OCI-LY1 (cell line): ENCODE results near the gene SMOC2.

Experiments
- H2AFZ ChIP-seq: fragments of 200-600 bp; sonication (generic), shearing (Covaris generic); 2 replicates; pipeline ENCODE4 v1.6.0; 2014; ENCODE audit warnings: antibody characterized with exemption, mild to moderate bottlenecking, low read length
- H3F3A ChIP-seq: fragments of 200-600 bp; sonication (generic), shearing (Covaris generic); 2 replicates; pipeline ENCODE4 v1.6.0; 2014; ENCODE audit warnings: mild to moderate bottlenecking, antibody characterized with exemption, low read length, moderate library complexity; ENCODE audit not compliant: insufficient read depth
- H3K27ac ChIP-seq: fragments of 200-600 bp; sonication (generic); 2 replicates; pipeline ENCODE4 v1.5.1; 2014; ENCODE audit warnings: low read length, mixed run types, mild to moderate bottlenecking, low read depth; ENCODE audit not compliant: poor library complexity, severe bottlenecking
- H3K27me3 ChIP-seq: fragments of 200-600 bp; sonication (generic); 2 replicates; pipeline ENCODE4 v1.6.0; 2014; ENCODE audit warnings: antibody characterized with exemption, mild to moderate bottlenecking, low read length, moderate library complexity; ENCODE audit not compliant: insufficient read depth
- H3K36me3 ChIP-seq: fragments of 200-600 bp; sonication (generic); 2 replicates; pipeline ENCODE4 v1.6.1; 2014; ENCODE audit warnings: mild to moderate bottlenecking, antibody characterized with exemption, low read length, moderate library complexity, mixed read lengths; ENCODE audit not compliant: insufficient read depth
- H3K4me1 ChIP-seq: fragments of 200-600 bp; sonication (generic); 2 replicates; pipeline ENCODE4 v1.5.1; 2014; ENCODE audit warnings: mild to moderate bottlenecking, low read length, moderate library complexity; ENCODE audit not compliant: insufficient read depth, severe bottlenecking
- H3K4me2 ChIP-seq: fragments of 200-600 bp; sonication (generic), shearing (Covaris generic); 2 replicates; pipeline ENCODE4 v1.6.1; 2014; ENCODE audit warnings: low read length
- H3K4me3 ChIP-seq: fragments of 200-600 bp; sonication (generic); 2 replicates; pipeline ENCODE4 v1.5.1; 2014; ENCODE audit warnings: low read length, low read depth, mild to moderate bottlenecking, mixed read lengths; ENCODE audit not compliant: poor library complexity, severe bottlenecking
- H3K79me2 ChIP-seq: fragments of 200-600 bp; shearing (Covaris generic); 2 replicates; pipeline ENCODE4 v1.6.1; 2016; ENCODE audit warnings: mixed run types, low read length, mixed read lengths; ENCODE audit not compliant: insufficient read depth
- H3K9ac ChIP-seq: fragments of 200-600 bp; sonication (generic), shearing (Covaris generic); 2 replicates; pipeline ENCODE4 v1.6.1; 2014; ENCODE audit warnings: mild to moderate bottlenecking, low read length, mixed read lengths
- H3K9me2 ChIP-seq: fragments of 200-600 bp; sonication (generic), shearing (Covaris generic); 2 replicates; pipeline ENCODE4 v1.6.1; 2014; ENCODE audit warnings: low read depth, mild to moderate bottlenecking, low read length, mixed read lengths
- H3K9me3 ChIP-seq: fragments of 200-600 bp; shearing (Covaris generic); 2 replicates; pipeline ENCODE4 v1.6.1; 2014; ENCODE audit warnings: low read length, mixed read lengths
- H4K20me1 ChIP-seq: fragments of 200-600 bp; sonication (generic), shearing (Covaris generic); 2 replicates; pipeline ENCODE4 v1.6.0; 2016; ENCODE audit warnings: mild to moderate bottlenecking, low read length; ENCODE audit not compliant: insufficient read depth
- EZH2 ChIP-seq: fragments of 200-600 bp; sonication (generic), shearing (Covaris generic); IDR thresholded peaks from 2 replicates; pipeline ENCODE4 v1.8.0; 2017; ENCODE audit warnings: borderline replicate concordance, mixed run types, mild to moderate bottlenecking, antibody characterized with exemption, low read length, moderate library complexity, mixed read lengths
- TF ChIP-seq, protein P1 (sequence below): fragments of 200-600 bp; sonication (generic), shearing (Covaris generic); IDR thresholded peaks from 2 replicates; pipeline ENCODE4 v1.5.1; 2017; ENCODE audit warnings: mild to moderate bottlenecking, antibody characterized with exemption, low read length, moderate library complexity, mixed read lengths

The SMOC2 gene

DNA sequence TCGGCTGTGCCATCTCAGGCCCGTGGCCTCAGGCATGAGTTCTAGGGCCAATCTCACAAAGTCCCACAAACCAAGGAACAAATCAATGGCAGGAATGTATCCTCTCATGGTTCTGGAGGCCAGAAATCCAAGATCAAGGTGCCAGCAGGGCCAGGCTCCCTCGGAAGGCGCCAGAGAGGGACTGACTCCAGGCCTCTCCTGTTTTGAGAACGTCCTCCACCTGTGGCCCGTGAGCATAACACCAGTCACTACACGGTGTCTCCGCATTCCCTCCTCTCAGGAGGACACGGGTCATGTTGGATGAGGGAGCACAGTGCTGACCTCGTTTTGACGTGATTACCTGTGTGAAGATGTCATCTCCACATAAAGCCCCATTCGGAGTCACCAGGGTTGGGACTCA is 45.0 kb upstream of the SMOC2 start:
- Histone ChIP-seq H3K27ac (no peak overlapping the region), H3K27me3 (no peaks in the 10 kb centered on the region), H3K9me3 (no peaks in the 10 kb centered on the region)

DNA sequence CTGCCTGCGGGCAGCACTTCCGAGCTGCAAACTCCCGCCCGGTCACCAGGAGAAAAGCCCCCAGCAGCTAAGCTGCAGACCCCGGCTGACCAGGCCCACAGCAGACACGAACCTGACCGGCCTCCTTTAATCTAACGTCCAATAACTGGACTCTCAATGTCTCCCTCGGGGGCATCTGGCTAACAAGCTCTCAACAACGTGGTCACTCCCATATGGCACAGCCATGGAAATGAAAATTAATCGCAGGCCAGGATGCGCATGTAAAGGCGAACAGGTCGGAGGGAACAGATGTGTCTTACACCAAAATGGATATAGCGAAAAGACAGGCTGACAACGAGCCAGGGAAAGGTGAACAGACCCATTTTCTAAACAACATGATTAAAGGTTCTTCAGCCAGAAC is 44.4 kb upstream of the SMOC2 start:
- Histone ChIP-seq H3K79me2 (no peaks in the 10 kb centered on the region), H3K4me3 (no peak overlapping the region), H4K20me1 (no peaks in the 10 kb centered on the region), H3K36me3 (no peaks in the 10 kb centered on the region), H3F3A (no peaks in the 10 kb centered on the region), H3K27ac (no peak overlapping the region), H2AFZ (no peak overlapping the region), H3K9ac (no peak overlapping the region), H3K4me2 (no peak overlapping the region), H3K9me2 (no peaks in the 10 kb centered on the region), H3K4me1 (no peaks in the 10 kb centered on the region), H3K9me3 (no peaks in the 10 kb centered on the region), H3K27me3 (no peaks in the 10 kb centered on the region)
- TF ChIP-seq EZH2: no peak
- TF ChIP-seq, protein P1, sequence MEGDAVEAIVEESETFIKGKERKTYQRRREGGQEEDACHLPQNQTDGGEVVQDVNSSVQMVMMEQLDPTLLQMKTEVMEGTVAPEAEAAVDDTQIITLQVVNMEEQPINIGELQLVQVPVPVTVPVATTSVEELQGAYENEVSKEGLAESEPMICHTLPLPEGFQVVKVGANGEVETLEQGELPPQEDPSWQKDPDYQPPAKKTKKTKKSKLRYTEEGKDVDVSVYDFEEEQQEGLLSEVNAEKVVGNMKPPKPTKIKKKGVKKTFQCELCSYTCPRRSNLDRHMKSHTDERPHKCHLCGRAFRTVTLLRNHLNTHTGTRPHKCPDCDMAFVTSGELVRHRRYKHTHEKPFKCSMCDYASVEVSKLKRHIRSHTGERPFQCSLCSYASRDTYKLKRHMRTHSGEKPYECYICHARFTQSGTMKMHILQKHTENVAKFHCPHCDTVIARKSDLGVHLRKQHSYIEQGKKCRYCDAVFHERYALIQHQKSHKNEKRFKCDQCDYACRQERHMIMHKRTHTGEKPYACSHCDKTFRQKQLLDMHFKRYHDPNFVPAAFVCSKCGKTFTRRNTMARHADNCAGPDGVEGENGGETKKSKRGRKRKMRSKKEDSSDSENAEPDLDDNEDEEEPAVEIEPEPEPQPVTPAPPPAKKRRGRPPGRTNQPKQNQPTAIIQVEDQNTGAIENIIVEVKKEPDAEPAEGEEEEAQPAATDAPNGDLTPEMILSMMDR: no peak

More for the DNA sequence above, 45.0 kb upstream of the SMOC2 start:
- no peak overlapping the region for H3K4me3 ChIP-seq
- TF ChIP-seq, protein P1: no peak
- no peak for TF ChIP-seq EZH2
- no peaks in the 10 kb centered on the region for H3K4me1 ChIP-seq
- H3K36me3 ChIP-seq: no peaks in the 10 kb centered on the region
- H3K9ac ChIP-seq: no peak overlapping the region
- no peak overlapping the region for H3K4me2 ChIP-seq
- H4K20me1 ChIP-seq: no peaks in the 10 kb centered on the region
- no peaks in the 10 kb centered on the region for H3F3A ChIP-seq
- no peaks in the 10 kb centered on the region for H3K9me2 ChIP-seq
- H3K79me2 ChIP-seq: no peaks in the 10 kb centered on the region
- H2AFZ ChIP-seq: no peak overlapping the region

DNA sequence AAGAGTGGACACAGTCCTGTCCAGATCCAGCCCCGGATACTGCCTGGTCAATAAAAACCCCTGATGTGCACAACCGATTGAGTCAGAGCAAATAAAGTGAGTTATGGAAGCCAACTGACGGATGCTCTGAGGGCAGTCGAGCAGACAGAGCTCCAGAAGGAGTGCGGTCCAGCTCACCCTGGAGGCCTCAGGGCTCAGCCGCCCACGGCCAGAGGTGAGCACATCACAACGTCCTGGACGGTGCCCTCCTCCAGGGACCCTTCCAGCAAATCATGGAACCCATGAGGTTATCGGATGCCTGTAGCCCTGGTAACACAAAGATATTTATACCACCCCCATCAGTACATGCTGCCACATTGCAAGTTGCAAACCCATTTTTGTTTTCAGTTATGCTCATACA is 44.0 kb upstream of the SMOC2 start:
- H3K27ac ChIP-seq: no peak overlapping the region
- H3K27me3 ChIP-seq: no peaks in the 10 kb centered on the region
- no peaks in the 10 kb centered on the region for H3K4me1 ChIP-seq
- H4K20me1 ChIP-seq: no peaks in the 10 kb centered on the region
- no peaks in the 10 kb centered on the region for H3K79me2 ChIP-seq
- no peak overlapping the region for H3K4me2 ChIP-seq
- H3K9ac ChIP-seq: no peak overlapping the region
- H3K9me2 ChIP-seq: no peaks in the 10 kb centered on the region
- H2AFZ ChIP-seq: no peak overlapping the region
- no peaks in the 10 kb centered on the region for H3F3A ChIP-seq
- no peaks in the 10 kb centered on the region for H3K36me3 ChIP-seq
- no peak overlapping the region for H3K4me3 ChIP-seq
- TF ChIP-seq, protein P1: no peak
- TF ChIP-seq EZH2: no peak
- no peaks in the 10 kb centered on the region for H3K9me3 ChIP-seq
